ENCODE results near the gene MUCL1.
"Not testable (repeated sequence)": the region's sequence is repeated elsewhere in the genome, so short reads cannot be mapped to it uniquely, and the experiment has no call there.

MUCL1 gene

DNA sequence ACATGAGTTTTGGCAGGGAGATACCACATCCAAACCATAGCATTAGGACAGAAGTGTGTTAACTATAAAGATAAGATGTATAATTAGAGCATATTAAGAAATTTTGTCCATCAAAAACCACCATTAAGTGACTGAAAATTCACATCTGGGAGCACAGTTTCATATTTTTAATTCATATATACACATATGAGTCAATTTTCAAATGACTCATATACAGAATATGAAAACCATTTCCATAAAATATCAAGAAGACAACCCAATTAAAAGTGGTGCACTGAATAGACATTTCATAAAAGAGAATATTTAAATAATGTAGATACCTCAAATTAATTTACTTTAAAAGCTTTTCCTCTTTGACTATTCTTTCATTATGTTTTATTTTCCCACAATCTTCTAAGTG is 25.3 kb downstream of the MUCL1 start:
- TF ChIP-seq ZFP3 (CRISPR knock-in tag; IDR thresholded peaks at IDR 0.05), result no peak
- no peak for TF ChIP-seq RARB (CRISPR knock-in tag; IDR thresholded peaks at IDR 0.05)
- TF ChIP-seq PPARA (CRISPR knock-in tag; IDR thresholded peaks at IDR 0.05; ENCODE audit: borderline replicate concordance), result no peak
- ATAC-seq, result no peak

- no peak for ATAC-seq
- no peak for TF ChIP-seq ESRRG (CRISPR knock-in tag; IDR thresholded peaks at IDR 0.05)
- no peak for TF ChIP-seq ZC3H10 (CRISPR knock-in tag; IDR thresholded peaks at IDR 0.05)
- TF ChIP-seq ZFP30 (CRISPR knock-in tag; IDR thresholded peaks at IDR 0.05), result no peak
- TF ChIP-seq PPARA (CRISPR knock-in tag; IDR thresholded peaks at IDR 0.05; ENCODE audit: borderline replicate concordance), result no peak
- no peak for TF ChIP-seq SNAI2 (CRISPR knock-in tag; IDR thresholded peaks at IDR 0.05)
- TF ChIP-seq ZFP3 (CRISPR knock-in tag; IDR thresholded peaks at IDR 0.05), result no peak
- no peak for TF ChIP-seq ZNF8 (CRISPR knock-in tag; IDR thresholded peaks at IDR 0.05)
- no peak for TF ChIP-seq BACH2 (CRISPR knock-in tag; IDR thresholded peaks at IDR 0.05; ENCODE audit: borderline replicate concordance)
- TF ChIP-seq, protein P1, sequence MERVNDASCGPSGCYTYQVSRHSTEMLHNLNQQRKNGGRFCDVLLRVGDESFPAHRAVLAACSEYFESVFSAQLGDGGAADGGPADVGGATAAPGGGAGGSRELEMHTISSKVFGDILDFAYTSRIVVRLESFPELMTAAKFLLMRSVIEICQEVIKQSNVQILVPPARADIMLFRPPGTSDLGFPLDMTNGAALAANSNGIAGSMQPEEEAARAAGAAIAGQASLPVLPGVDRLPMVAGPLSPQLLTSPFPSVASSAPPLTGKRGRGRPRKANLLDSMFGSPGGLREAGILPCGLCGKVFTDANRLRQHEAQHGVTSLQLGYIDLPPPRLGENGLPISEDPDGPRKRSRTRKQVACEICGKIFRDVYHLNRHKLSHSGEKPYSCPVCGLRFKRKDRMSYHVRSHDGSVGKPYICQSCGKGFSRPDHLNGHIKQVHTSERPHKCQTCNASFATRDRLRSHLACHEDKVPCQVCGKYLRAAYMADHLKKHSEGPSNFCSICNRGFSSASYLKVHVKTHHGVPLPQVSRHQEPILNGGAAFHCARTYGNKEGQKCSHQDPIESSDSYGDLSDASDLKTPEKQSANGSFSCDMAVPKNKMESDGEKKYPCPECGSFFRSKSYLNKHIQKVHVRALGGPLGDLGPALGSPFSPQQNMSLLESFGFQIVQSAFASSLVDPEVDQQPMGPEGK (CRISPR knock-in tag; IDR thresholded peaks at IDR 0.05; ENCODE audit: borderline replicate concordance), result no peak
- TF ChIP-seq, protein P2, sequence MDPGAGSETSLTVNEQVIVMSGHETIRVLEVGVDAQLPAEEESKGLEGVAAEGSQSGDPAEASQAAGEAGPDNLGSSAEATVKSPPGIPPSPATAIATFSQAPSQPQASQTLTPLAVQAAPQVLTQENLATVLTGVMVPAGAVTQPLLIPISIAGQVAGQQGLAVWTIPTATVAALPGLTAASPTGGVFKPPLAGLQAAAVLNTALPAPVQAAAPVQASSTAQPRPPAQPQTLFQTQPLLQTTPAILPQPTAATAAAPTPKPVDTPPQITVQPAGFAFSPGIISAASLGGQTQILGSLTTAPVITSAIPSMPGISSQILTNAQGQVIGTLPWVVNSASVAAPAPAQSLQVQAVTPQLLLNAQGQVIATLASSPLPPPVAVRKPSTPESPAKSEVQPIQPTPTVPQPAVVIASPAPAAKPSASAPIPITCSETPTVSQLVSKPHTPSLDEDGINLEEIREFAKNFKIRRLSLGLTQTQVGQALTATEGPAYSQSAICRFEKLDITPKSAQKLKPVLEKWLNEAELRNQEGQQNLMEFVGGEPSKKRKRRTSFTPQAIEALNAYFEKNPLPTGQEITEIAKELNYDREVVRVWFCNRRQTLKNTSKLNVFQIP (CRISPR knock-in tag; IDR thresholded peaks at IDR 0.05; ENCODE audit: borderline replicate concordance, low read depth), result no peak
- TF ChIP-seq ARNTL (CRISPR knock-in tag; IDR thresholded peaks at IDR 0.05; ENCODE audit: borderline replicate concordance, low read depth), result no peak
These were observed 27.8 kb downstream of the MUCL1 start for GRCh38 chr12:54882079-54882478.

DNA sequence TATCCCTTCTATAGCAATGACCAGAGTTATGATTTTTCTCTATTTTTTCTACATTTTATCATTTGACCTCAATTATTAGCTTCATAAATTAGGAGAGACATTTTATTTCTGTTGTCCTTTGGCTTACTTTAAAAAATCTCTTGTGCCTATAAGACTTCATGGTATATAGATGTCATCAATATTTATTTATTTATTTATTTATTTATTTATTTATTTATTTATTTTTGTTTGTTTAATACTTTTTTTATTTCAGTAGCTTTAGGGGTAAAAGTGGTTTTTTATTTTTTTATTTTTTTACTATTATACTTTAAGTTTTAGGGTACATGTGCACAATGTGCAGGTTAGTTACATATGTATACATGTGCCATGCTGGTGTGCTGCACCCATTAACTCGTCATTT is 28.3 kb downstream of the MUCL1 start:
- not testable (repeated sequence) for ATAC-seq

DNA sequence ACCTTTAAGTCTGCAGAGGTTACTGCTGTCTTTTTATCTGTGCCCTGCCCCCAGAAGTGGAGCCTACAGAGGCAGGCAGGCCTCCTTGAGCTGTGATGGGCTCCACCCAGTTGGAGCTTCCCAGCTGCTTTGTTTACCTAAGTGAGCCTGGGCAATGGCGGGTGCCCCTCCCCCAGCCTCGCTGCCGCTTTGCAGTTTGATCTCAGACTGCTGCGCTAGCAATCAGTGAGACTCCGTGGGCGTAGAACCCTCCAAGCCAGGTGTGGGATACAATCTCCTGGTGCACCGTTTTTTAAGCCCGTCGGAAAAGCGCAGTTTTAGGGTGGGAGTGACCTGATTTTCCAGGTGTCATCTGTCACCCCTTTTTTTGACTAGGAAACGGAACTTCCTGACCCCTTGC is 34.1 kb downstream of the MUCL1 start:
- not testable (repeated sequence) for ATAC-seq

DNA sequence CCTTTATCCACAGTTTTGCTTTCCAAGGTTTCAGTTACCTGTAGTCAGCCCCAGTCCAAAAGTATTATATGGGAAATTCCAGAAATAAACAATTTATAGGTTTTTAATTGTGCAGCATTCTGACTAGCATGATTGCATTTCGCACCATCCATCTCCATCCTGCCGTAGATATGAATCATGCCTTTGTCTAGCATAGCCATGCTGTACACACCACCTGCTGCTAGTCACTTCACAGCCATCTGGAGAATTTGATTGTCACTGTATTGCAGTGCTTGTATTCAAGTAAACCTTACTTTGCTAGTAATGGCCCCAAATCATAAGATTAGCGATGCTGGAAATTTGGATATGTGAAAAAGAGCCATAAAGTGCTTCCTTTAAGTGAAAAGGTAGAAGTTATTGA is 36.0 kb downstream of the MUCL1 start:
- TF ChIP-seq ZC3H10 (CRISPR knock-in tag; IDR thresholded peaks at IDR 0.05) (no peak), CREB5 (CRISPR knock-in tag; IDR thresholded peaks at IDR 0.05; ENCODE audit: low read depth) (no peak), ARNTL (CRISPR knock-in tag; IDR thresholded peaks at IDR 0.05; ENCODE audit: borderline replicate concordance, low read depth) (no peak), ZFP3 (CRISPR knock-in tag; IDR thresholded peaks at IDR 0.05) (no peak), CSRNP3 (CRISPR knock-in tag; IDR thresholded peaks at IDR 0.05) (no peak), ZNF8 (CRISPR knock-in tag; IDR thresholded peaks at IDR 0.05) (no peak), TOX (CRISPR knock-in tag; IDR thresholded peaks at IDR 0.05; ENCODE audit: borderline replicate concordance) (no peak), ESRRG (CRISPR knock-in tag; IDR thresholded peaks at IDR 0.05) (no peak), SNAI2 (CRISPR knock-in tag; IDR thresholded peaks at IDR 0.05) (no peak), OSR1 (CRISPR knock-in tag; IDR thresholded peaks at IDR 0.05) (no peak)
- TF ChIP-seq, protein P1 (CRISPR knock-in tag; IDR thresholded peaks at IDR 0.05; ENCODE audit: borderline replicate concordance), result no peak
- no peak for ATAC-seq

All from SK-N-SH treated with all-trans-retinoic acid at 6 μM for 48 hours (cell line).